Heart left ventricle (tissue), 16 donors: ENCODE data around the gene MAP3K5. TPM values are rescaled to one million over a fixed set of nuclear protein-coding genes. Genes with fewer than 3 reads are reported as not detected.

ENCODE experiments used
- ATAC-seq, 4 donors: fragments of 200-7000 bp; cut with Tn5 transposase; one replicate each; pipeline ENCODE4 v1.9.1; 2020 to 2022; ENCODE audit warnings: moderate library complexity in 4 of 4, mild to moderate bottlenecking in 3 of 4, moderate number of reproducible peaks in 1 of 4
- DNase-seq, 5 donors: peaks; one replicate each; pipeline ENCODE4 v3.0.0-alpha.2; 2020
- H3K27ac ChIP-seq, 12 donors: fragments of 200-600 bp; sonication (generic) in 4 of 12; one replicate each; pipeline versions ENCODE4 v1.5.0 to v1.8.0; 2016 to 2022; ENCODE audit warnings: mild to moderate bottlenecking in 2 of 12
- H3K27me3 ChIP-seq, 9 donors: fragments of 200-600 bp; sonication (generic) in 2 of 9; one replicate each; pipeline versions ENCODE4 v1.5.1 to v1.8.0; 2016 to 2022; ENCODE audit warnings: mild to moderate bottlenecking in 3 of 9
- H3K36me3 ChIP-seq, 9 donors: fragments of 200-600 bp; sonication (generic) in 2 of 9; one replicate each; pipeline versions ENCODE4 v1.5.0 to v1.8.0; 2018 to 2022; ENCODE audit warnings: mild to moderate bottlenecking in 2 of 9
- H3K4me1 ChIP-seq, 12 donors: fragments of 200-600 bp; sonication (generic) in 4 of 12; one replicate each; pipeline versions ENCODE4 v1.5.0 to v1.8.0; 2016 to 2022; ENCODE audit warnings: mild to moderate bottlenecking in 3 of 12
- H3K4me3 ChIP-seq, 12 donors: fragments of 200-600 bp; sonication (generic) in 4 of 12; one replicate each; pipeline versions ENCODE4 v1.5.0 to v1.8.0; 2017 to 2022; ENCODE audit warnings: mild to moderate bottlenecking in 9 of 12, moderate library complexity in 4 of 12
- H3K9me3 ChIP-seq, 12 donors: fragments of 200-600 bp; sonication (generic) in 4 of 12; one replicate each; pipeline versions ENCODE4 v1.5.0 to v1.8.0; 2016 to 2022; ENCODE audit warnings: mild to moderate bottlenecking in 1 of 12
- POLR2A ChIP-seq, 2 donors: fragments of 450-650 bp; IDR thresholded peaks; one replicate each; pipeline ENCODE4 v1.6.1; 2017; ENCODE audit warnings: antibody characterized with exemption in 2 of 2, mild to moderate bottlenecking in 2 of 2, moderate library complexity in 2 of 2
- WGBS, 4 donors: extraction: QIAGEN DNeasy Blood & Tissue Kit in 2 of 4; methylation state at CpG; one replicate each; pipeline versions ENCODE4 v1.1.5 to v1.1.7; 2013 to 2018; 5-methylcytosine and 5-hydroxymethylcytosine counted together
- intact Hi-C, 10 donors: fragments of 100-400 bp; cut with DNase I; formaldehyde crosslinking; loops; one replicate each; pipeline versions ENCODE4 v1.11.1 to v1.14.2; 2022
- polyA plus RNA-seq, 2 donors: library from polyadenylated mRNA; stranded (reverse); fragments of 200-250 nt; gene quantifications; one replicate each; pipeline ENCODE4 v1.2.3, GENCODE V29; 2013
- total RNA-seq, 9 donors: library from RNA; depleted of rRNA in 2 of 9; stranded (reverse); fragments of >200 nt in 2 of 9; fragmentation: NEBNext Ultra II Directional in 3 of 9; extraction: Animal tissue kit (Norgen Biotek cat#: 25700) in 3 of 9; gene quantifications; one replicate each; pipeline versions ENCODE4 v1.1.0 to v1.2.4, GENCODE V29; 2016 to 2023
- TF ChIP-seq, protein P1 (sequence below), 12 donors: fragments of 200-600 bp; sonication (generic) in 4 of 12; IDR thresholded peaks; one replicate each; pipeline versions ENCODE4 v1.5.0 to v1.8.0; 2018 to 2022; ENCODE audit warnings: antibody characterized with exemption in 12 of 12, mild to moderate bottlenecking in 5 of 12
- donor health status: ischemic (EF 13 %, LVEDD 7.1; RV severe dilation, severe dysfunction).
- donor health status: healthy with polysubstance abuse.
- donor health status: DM: no; HTN: yes; CAD: no.
- donor health status: DM: no; HTN: no; CAD: no.
- donor health status: ischemic (EF 25% LVEDD 6.9; RV normal size, moderate dysfunction).
- donor health status: ischemic (EF 25% LVEDD 5.7; RV mildly dilated, moderate dysfunction).
- donor health status: healthy.
- donor health status: DM: yes; HTN: yes; CAD: no.
- donor health status: ischemic (EF 35%, LVEDD 5.7; RV mildly dilated, moderate dysfunction).
- donor health status: nonischemic (EF 11% LVEDD 7.7; RV severe dilation, severe dysfunction).
- donor health status: DM: yes; HTN: yes; CAD: no.
- donor health status: PGD.
- donor health status: ischemic (EF 29% LVEDD 5.4; RV normal size, mild dysfunction).
- donor health status: nonischemic (EF 23%, LVEDD 6.1; RV moderate dilation, normal function).

MAP3K5 gene
- total and polyA plus RNA-seq, 11 donors: 7.1 to 34.1 (median 27.8) TPM

DNA sequence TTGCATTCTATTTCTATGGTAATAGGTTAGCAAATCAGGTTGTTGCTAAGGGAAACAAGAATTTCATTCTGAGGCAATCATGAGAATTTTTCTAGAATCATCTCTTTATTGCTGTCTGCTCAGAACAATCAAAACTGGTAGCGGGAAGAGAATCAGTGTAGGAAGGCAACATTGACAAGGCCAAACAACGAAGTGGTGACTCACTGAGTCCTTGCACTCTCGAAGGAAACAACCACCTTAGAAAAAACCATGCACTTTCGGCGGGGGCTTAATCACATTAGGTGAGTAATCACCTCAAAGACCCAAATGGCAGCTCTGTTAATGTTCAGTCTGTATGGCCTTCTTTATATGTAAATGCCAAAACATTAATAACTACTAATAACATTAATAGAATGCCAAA, 163.3 kb downstream of the MAP3K5 start:
- Histone ChIP-seq H3K9me3 (no peaks in the 10 kb centered on the region), H3K27me3 (no peaks in the 10 kb centered on the region), H3K27ac (no peak overlapping the region), H3K36me3 (peaks cover 0 to 43% (median 13%) of the 10 kb centered on the region in 9 donors), H3K4me3 (no peak overlapping the region), H3K4me1 (no peaks in the 10 kb centered on the region)
- no peak for DNase-seq
- WGBS, 4 donors: 89 to 92% (median 90%) methylated on average over 5 of the region's 5 CpGs
- TF ChIP-seq, protein P1, sequence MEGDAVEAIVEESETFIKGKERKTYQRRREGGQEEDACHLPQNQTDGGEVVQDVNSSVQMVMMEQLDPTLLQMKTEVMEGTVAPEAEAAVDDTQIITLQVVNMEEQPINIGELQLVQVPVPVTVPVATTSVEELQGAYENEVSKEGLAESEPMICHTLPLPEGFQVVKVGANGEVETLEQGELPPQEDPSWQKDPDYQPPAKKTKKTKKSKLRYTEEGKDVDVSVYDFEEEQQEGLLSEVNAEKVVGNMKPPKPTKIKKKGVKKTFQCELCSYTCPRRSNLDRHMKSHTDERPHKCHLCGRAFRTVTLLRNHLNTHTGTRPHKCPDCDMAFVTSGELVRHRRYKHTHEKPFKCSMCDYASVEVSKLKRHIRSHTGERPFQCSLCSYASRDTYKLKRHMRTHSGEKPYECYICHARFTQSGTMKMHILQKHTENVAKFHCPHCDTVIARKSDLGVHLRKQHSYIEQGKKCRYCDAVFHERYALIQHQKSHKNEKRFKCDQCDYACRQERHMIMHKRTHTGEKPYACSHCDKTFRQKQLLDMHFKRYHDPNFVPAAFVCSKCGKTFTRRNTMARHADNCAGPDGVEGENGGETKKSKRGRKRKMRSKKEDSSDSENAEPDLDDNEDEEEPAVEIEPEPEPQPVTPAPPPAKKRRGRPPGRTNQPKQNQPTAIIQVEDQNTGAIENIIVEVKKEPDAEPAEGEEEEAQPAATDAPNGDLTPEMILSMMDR (IDR thresholded peaks at IDR 0.05): no peak
- no peak for TF ChIP-seq POLR2A (IDR thresholded peaks at IDR 0.05)
- no peak for ATAC-seq
- intact Hi-C loops: no loop called here

DNA sequence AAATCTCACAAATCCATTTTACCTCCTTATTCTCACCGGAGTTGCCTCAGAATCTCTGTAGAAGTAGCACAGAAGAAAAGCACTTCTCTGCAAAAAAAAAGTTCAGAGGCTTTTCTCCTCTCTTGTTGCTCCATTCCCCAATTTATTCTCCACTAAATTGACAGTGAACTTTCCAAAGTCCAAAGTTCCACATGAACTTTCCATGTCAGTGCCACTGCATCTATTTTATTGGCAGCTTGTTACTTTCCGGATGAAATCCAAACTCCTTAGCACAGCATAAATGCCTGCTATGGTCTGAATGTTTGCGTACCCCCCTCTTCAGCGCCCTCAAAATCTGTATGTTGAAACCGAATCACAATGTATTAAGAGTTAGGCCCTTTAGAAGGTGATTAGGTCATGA, 165.1 kb downstream of the MAP3K5 start:
- H3K36me3 ChIP-seq: peaks cover 0 to 42% (median 26%) of the 10 kb centered on the region in 9 donors
- no peaks in the 10 kb centered on the region for H3K4me1 ChIP-seq
- WGBS, 4 donors: 92 to 96% (median 94%) methylated on average over 5 of the region's 5 CpGs
- no peak overlapping the region for H3K4me3 ChIP-seq
- no peaks in the 10 kb centered on the region for H3K9me3 ChIP-seq
- TF ChIP-seq, protein P1 (IDR thresholded peaks at IDR 0.05): no peak
- TF ChIP-seq POLR2A (IDR thresholded peaks at IDR 0.05): no peak
- no peaks in the 10 kb centered on the region for H3K27me3 ChIP-seq
- no peak for ATAC-seq
- H3K27ac ChIP-seq: no peak overlapping the region
- intact Hi-C loops: no loop called here
- DNase-seq: no peak

DNA sequence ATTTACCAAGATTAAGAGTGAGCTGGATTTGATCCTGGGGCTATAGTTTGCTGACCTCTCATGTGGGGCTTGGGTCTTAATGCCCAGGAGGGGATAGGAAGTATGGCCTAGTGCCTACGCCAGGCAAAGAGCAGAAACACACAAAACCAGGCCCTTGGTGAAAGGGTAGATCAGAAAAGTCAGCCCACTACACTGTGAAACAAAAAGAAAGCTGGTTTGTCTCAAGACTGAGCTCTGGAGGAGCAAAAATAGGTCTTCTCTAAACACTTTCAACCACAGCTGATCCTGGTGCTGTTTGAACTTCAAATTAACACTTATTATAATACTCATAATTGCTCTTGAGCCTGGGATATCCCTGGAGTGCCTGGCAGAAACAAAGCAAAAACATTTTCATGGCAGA, 167.0 kb downstream of the MAP3K5 start:
- 58 to 92% (median 89%) methylated on average over 1 of the region's 1 CpG for WGBS, 4 donors

DNA sequence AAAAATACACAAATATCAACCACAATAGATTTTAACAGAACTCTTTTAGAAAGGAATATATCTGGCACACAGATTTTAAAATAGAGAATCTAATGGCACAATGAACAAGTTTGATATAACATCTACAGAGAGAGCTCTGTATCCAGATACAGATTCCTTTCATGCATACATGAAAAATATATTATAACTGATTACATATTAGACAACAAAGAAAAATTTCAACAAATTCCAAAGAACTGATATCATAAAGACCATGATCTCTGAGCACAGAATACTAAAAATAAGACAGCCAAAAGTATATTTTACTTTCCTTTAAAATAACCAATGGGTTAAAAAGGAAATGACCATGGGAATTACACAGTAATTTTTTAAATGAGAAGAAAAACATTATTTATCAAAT, 167.9 kb downstream of the MAP3K5 start:
- intact Hi-C loops: no loop called here
- Histone ChIP-seq H3K27ac (no peak overlapping the region), H3K27me3 (no peaks in the 10 kb centered on the region), H3K4me1 (no peaks in the 10 kb centered on the region), H3K36me3 (peaks cover 0 to 55% (median 43%) of the 10 kb centered on the region in 9 donors), H3K4me3 (no peak overlapping the region), H3K9me3 (no peaks in the 10 kb centered on the region)
- no peak for DNase-seq
- TF ChIP-seq, protein P1 (IDR thresholded peaks at IDR 0.05): no peak
- TF ChIP-seq POLR2A (IDR thresholded peaks at IDR 0.05): no peak
- no peak for ATAC-seq

More for the DNA sequence above, 167.0 kb downstream of the MAP3K5 start:
- TF ChIP-seq, protein P1 (IDR thresholded peaks at IDR 0.05): no peak
- no peak for TF ChIP-seq POLR2A (IDR thresholded peaks at IDR 0.05)
- DNase-seq (no peak), ATAC-seq (no peak)
- no peaks in the 10 kb centered on the region for H3K27me3 ChIP-seq
- no peaks in the 10 kb centered on the region for H3K9me3 ChIP-seq
- no peak overlapping the region for H3K4me3 ChIP-seq
- intact Hi-C loops: no loop called here
- H3K27ac ChIP-seq: no peak overlapping the region
- H3K4me1 ChIP-seq: no peaks in the 10 kb centered on the region
- H3K36me3 ChIP-seq: peaks cover 0 to 51% (median 37%) of the 10 kb centered on the region in 9 donors
